ENCODE results near the gene CTNNA3.

CTNNA3 gene

DNA sequence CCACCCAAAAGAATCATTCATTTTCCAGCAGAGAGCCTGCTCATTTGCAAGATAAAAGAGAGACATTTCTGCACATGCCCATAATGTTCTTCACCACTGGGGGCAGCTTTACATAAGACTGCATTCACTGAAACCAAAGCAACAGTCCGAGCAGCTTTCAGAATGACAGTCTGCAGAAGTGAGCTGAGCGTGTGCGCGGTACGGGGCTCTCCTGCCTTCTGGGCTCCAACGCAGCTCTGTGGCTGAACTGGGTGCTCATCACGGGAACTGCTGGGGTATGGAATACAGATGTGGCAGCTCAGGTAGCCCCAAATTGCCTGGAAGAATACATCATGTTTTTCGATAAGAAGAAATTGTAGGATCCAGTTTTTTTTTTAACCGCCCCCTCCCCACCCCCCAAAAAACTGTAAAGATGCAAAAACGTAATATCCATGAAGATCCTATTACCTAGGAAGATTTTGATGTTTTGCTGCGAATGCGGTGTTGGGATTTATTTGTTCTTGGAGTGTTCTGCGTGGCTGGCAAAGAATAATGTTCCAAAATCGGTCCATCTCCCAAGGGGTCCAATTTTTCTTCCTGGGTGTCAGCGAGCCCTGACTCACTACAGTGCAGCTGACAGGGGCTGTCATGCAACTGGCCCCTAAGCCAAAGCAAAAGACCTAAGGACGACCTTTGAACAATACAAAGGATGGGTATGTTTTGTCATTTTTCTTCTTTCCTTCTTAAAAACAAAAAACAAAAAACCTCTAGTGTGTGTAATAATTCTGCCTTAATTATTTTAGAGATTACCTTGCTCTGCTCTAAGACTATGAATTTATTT, 769.9 kb downstream of the CTNNA3 start, which contains the start of gene LRRTM3:
Gene LRRTM3 (plus strand): TSS at position 141 of the 820 bp plus-strand sequence.
- DNase-seq = no peak

GRCh38 chr10:66925373-66925772, 770.6 kb downstream of the CTNNA3 start:
- DNase-seq = no peak

GRCh38 chr10:66924674-66925345, 771.2 kb downstream of the CTNNA3 start:
- DNase-seq = no peak

DNA sequence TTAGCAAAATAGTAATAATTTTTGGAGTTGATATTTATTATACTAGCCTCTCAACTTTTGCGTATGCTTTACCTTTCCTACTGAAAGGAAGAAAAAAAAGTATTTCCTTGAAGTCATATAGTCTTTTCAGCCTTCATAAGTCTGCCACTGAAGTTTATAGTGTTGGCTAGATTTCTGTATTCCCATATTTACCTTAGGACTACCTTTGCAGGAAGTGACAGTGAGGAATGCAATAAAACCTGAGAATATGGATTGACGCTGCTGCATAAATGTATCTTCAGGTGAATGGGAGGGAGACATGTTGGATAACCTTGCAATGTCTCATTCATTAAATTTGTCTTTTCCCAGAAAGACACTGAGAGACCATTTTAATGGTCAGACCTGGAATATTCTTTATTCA, 776.7 kb downstream of the CTNNA3 start:
- no peak for DNase-seq

GRCh38 chr10:66917104-66917503, 778.9 kb downstream of the CTNNA3 start:
- no peak for DNase-seq

GRCh38 chr10:66916030-66916429, 780.0 kb downstream of the CTNNA3 start:
- no peak for DNase-seq

- DNase-seq = no peak
Measured at GRCh38 chr10:66910671-66911070, 785.3 kb downstream of the CTNNA3 start.

GRCh38 chr10:66892871-66893270, 803.1 kb downstream of the CTNNA3 start:
- no peak for DNase-seq

GRCh38 chr10:66888237-66888636, 807.8 kb downstream of the CTNNA3 start:
- no peak for DNase-seq

DNA sequence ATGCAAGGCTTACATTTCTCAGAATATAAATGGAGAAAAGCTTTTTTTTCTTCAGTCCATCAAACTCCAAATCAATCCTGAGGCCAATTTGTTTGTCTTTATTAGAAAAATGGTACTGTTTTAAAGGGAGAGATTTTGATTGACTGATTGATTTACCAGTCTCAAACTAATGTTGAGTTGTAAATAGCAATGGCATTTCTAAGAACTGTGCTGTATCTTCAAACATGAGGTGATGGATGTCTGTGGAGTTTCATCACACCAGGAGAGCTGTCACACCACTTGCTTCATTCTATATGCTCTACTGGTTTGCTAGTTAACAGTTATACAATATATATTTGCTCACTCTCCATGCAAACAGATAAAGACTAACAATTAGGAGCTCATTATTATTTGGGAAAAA, 809.1 kb downstream of the CTNNA3 start:
- no peak for DNase-seq

DNA sequence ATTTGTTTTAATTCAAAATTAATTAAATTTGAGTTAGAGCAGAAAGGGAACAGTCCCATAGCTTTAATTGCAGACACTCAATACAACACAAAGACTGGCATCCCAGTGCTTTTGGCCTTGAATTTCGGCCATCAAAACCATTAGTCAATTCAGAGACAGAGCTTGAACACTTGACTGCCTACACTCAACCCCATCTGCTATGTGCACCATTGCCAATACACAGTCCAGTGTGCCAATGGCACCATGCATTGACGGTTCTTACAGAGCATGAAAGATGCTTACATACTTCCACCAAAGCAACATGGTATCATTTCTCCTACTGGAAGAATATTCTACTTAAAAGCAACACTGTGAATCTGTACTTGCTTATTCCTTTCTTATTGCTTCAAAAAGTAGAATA, 813.7 kb downstream of the CTNNA3 start:
- no peak for DNase-seq

GRCh38 chr10:66881814-66882213, 814.2 kb downstream of the CTNNA3 start:
- no peak for DNase-seq

DNA sequence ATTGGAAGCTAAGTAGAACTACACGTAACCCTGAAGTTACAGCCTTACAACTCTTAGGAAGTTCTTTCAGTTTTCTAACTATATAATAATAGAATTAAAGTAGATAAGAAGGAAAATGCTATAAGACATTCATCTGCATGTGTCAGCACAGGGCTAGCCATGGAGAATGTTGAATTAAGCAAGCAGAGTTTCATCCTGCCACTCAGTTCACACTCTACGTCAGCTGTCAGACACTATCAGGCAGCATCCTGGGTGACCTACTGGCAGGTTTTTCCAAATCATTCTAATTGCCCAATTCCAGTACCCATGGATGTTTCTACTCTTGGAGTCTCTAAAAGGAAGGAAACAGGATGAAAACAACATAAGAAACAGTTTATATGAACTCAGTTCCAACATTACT, 815.2 kb downstream of the CTNNA3 start:
- no peak for DNase-seq

GRCh38 chr10:66880292-66880691, 815.7 kb downstream of the CTNNA3 start:
- no peak for DNase-seq

- DNase-seq = no peak
Measured at GRCh38 chr10:66877361-66877760, 818.6 kb downstream of the CTNNA3 start.

GRCh38 chr10:66869635-66870034, 826.4 kb downstream of the CTNNA3 start:
- no peak for DNase-seq

DNA sequence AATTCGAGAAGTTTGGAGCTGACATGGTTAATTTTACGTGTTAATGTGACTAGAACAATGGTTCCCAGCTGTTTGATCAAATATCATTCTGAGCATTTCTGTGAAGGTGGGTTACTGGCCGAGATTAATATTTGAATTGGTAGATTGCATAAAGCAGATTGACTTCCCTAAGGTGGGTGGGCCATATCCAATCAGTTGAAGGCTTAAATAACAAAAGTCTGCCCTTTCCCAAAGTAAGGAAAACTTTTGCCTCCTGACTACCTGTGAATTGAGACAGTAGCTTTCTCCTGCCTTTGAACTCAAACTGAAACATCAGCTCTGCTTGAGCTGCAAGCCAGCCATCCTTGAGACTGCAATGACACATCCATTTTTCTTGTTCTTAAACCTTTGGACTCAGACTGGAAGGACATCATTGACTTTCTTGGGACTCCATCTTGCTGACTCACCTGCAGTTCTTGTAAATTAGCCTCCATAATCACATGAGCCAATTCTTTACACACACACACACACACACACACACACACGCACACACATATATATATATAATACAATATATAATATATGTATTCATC, 833.2 kb downstream of the CTNNA3 start:
- DNase-seq = no peak

DNA sequence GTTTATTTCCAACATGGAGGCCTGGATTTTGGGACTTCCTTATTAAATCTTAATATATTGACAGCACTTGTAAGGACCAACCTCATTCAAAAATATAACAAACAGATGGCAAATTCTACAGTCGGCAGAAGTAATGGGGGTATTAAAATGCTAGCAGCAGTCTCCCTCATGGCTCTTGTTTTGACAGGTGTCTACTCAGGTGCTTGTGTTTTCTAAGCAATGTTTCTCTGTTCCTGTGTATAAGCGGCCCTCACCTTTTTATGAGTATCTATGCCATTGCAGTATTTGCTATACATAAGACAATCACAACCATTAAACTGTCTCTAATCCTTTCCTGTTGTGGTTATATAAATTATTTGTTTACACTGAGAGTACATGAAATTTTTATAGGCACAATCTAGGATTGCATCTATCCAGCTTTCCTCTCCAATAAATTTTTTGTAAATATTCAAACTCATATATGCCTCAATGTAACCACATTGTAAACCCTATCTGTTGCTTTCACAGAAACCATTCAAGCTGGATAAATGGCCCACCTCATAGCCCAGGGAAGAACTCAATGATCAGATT, 835.5 kb downstream of the CTNNA3 start:
- no peak for DNase-seq

DNA sequence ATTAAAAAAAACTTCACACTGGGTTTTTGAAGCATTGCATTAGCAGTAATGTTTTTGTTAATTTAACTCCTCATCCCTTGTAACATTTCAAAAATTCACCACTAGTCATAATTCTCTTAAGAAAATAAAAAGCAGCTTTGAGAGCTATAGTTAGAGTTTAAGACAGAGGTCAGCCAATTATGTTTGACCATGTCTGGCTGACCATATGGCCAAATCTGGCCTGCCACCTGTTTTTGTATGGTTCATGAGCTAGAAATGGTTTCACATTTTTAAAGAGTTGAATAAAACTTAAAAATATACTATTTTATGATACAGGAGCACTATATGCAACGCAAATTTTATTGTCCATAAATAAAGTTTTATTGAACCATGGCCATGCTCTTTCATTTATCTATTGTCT, 843.2 kb downstream of the CTNNA3 start:
- no peak for DNase-seq

DNA sequence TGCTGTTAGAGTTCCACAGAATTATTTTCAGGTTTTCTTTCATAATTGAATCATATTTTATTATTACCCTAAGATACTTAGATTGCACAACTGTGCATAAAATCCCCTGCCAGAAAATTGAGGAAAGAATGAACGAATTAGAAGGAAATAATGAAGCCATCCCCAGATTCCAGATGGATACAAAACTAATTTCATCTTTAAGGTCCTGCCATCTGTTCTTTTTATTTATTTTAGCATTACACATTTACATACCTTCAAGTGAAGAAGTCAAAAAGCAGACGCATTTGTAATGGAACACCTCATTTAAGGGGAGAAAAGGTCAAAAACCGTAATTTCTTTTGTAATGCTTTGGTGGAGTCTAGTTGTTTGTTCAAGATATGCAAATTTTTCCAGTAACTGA, 847.1 kb downstream of the CTNNA3 start:
- DNase-seq = no peak

DNA sequence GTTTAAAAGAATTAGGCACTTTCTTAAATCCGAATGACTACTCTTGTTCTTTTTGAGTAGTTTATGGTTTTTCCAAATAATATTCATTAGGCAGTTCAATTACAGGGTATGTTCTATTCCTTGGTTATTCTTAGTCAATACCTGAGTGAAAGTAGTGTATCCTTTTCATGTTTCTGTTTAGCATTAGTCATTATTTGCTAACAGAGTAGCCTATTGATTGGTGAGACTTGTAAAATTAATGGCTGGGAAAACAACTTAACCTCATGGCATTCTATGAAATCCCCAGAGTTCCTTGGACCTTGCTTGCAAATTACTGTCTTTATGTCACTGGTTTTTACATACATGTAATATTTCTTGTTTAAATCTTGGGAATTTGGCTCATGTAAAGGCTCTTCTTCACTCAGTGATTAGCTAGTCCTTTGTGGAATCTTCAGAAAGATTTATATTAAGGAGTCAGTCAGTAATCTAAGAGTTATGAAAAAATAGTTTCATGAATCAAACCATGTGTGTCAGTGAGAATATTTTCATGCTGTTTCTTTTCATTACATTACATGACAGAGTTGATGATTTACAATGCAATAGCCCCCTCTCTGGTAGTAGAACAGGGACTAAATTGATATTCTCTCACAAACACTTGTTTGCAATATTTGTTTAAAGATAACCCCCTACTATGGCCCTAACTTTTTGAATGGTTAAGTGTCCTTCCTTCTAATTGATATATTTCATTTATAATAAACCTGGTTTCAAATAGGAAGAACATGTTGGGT, 851.6 kb downstream of the CTNNA3 start:
- DNase-seq = no peak

DNA sequence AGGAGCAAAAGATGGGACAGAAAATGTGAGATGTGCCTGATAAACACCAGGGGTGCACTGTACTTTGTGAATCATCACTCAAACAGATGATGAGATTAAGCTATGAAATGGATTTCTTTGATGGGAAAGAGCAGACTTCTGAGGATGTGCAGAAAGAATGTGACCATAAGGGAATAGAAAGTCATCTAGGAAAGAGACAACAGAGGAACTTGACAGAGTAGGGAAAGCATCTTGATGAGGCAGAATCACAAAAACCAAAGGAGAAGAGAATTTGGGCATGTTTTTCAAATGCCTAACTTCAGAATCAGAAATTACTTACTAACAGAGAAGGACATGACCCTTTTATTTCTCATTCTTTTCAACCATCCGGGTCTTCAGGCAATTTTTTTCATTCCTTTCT, 852.6 kb downstream of the CTNNA3 start:
- DNase-seq = no peak

GRCh38 chr10:66842867-66843266, 853.1 kb downstream of the CTNNA3 start:
- no peak for DNase-seq

Data from stimulated activated CD4-positive, alpha-beta T cell treated with anti-CD3 and anti-CD28 coated beads, Interleukin-4, amount 100 ng/mL, for 1 hour (primary cell).